Measurements from ENCODE around the gene PPL. TPM values are rescaled to one million over a fixed set of nuclear protein-coding genes. Genes with fewer than 3 reads are reported as not detected.
"Not testable (repeated sequence)": the region's sequence is repeated elsewhere in the genome, so short reads cannot be mapped to it uniquely, and the experiment has no call there.

The PPL gene
- total RNA-seq, 1 donor from 2014 or later = 0.82 TPM

GRCh38 chr16:4936181-4936990 lies 562 bp downstream of the PPL start:
- DNase-seq (ENCODE audit: low spot score in 2 of 2) (no peak), FAIRE-seq (no peak)

GRCh38 chr16:4935241-4935855 lies 1.6 kb downstream of the PPL start:
- DNase-seq (ENCODE audit: low spot score in 2 of 2) = no peak
- FAIRE-seq = no peak

- FAIRE-seq (no peak), DNase-seq (ENCODE audit: low spot score in 2 of 2) (no peak)
Observed at GRCh38 chr16:4934591-4934990, 2.4 kb downstream of the PPL start.

GRCh38 chr16:4933871-4934395 lies 3.0 kb downstream of the PPL start:
- DNase-seq (ENCODE audit: low spot score in 2 of 2) = no peak
- FAIRE-seq = no peak

- DNase-seq (ENCODE audit: low spot score in 2 of 2) = no peak
- FAIRE-seq = no peak
Observed at GRCh38 chr16:4933433-4933832, 3.5 kb downstream of the PPL start.

GRCh38 chr16:4931381-4931780 lies 5.6 kb downstream of the PPL start:
- DNase-seq (ENCODE audit: low spot score in 2 of 2) (no peak), FAIRE-seq (no peak)

- not testable (repeated sequence) for FAIRE-seq; DNase-seq (ENCODE audit: low spot score in 2 of 2)
Observed at GRCh38 chr16:4929619-4930018, 7.3 kb downstream of the PPL start.

GRCh38 chr16:4928227-4928626 lies 8.7 kb downstream of the PPL start:
- FAIRE-seq (no peak), DNase-seq (ENCODE audit: low spot score in 2 of 2) (no peak)

GRCh38 chr16:4927661-4928060 lies 9.3 kb downstream of the PPL start:
- no peak for DNase-seq (ENCODE audit: low spot score in 2 of 2)
- FAIRE-seq = no peak

GRCh38 chr16:4926928-4927327 lies 10.0 kb downstream of the PPL start:
- FAIRE-seq = no peak
- no peak for DNase-seq (ENCODE audit: low spot score in 2 of 2)

- no peak for DNase-seq (ENCODE audit: low spot score in 2 of 2)
- FAIRE-seq = no peak
Observed at GRCh38 chr16:4925791-4926190, 11.2 kb downstream of the PPL start.

- DNase-seq (ENCODE audit: low spot score in 2 of 2) = no peak
Observed at GRCh38 chr16:4925293-4925607, 11.7 kb downstream of the PPL start.

GRCh38 chr16:4924593-4925292 lies 12.2 kb downstream of the PPL start:
- no peak for FAIRE-seq
- DNase-seq (ENCODE audit: low spot score in 2 of 2) = no peak

More at GRCh38 chr16:4925293-4925607, 11.7 kb downstream of the PPL start:
- no peak for FAIRE-seq

- no peak for DNase-seq (ENCODE audit: low spot score in 2 of 2)
- FAIRE-seq = no peak
Observed at GRCh38 chr16:4923853-4924252, 13.1 kb downstream of the PPL start.

- DNase-seq (ENCODE audit: low spot score in 2 of 2) (no peak), FAIRE-seq (no peak)
Observed at GRCh38 chr16:4922721-4923342, 14.1 kb downstream of the PPL start.

- FAIRE-seq = no peak
- DNase-seq (ENCODE audit: low spot score in 2 of 2) = no peak
Observed at GRCh38 chr16:4920826-4921225, 16.1 kb downstream of the PPL start.

GRCh38 chr16:4918781-4919251 lies 18.1 kb downstream of the PPL start:
- DNase-seq (ENCODE audit: low spot score in 2 of 2) (no peak), FAIRE-seq (no peak)

GRCh38 chr16:4917117-4917516 lies 19.8 kb downstream of the PPL start:
- FAIRE-seq (no peak), DNase-seq (ENCODE audit: low spot score in 2 of 2) (no peak)

- FAIRE-seq (no peak), DNase-seq (ENCODE audit: low spot score in 2 of 2) (no peak)
Observed at GRCh38 chr16:4915226-4915761, 21.7 kb downstream of the PPL start.

GRCh38 chr16:4914528-4915225 lies 22.3 kb downstream of the PPL start:
- FAIRE-seq (no peak), DNase-seq (ENCODE audit: low spot score in 2 of 2) (no peak)

Data from frontal cortex (tissue), 4 donors.